A549 (cell line): ENCODE data around the gene CNP. TPM values are rescaled to one million over a fixed set of nuclear protein-coding genes. Genes with fewer than 3 reads are reported as not detected.

Source experiments
- ATAC-seq, 2 experiments: fragments of 200-7000 bp in 1 of 2; fragments of >200 bp in 1 of 2; cut with Nextera tagmentation in 1 of 2; cut with Tn5 transposase in 1 of 2; 3 replicates each; pipeline versions ENCODE4 v1.8.0 to v1.9.1; 2018 to 2020; ENCODE audit warnings: mild to moderate bottlenecking in 1 of 2, moderate library complexity in 1 of 2
- CTCF ChIA-PET: fragments of 300-600 bp; sonication (Branson Sonifier 250); formaldehyde crosslinking; extraction: SDS; loops from one replicate; lab custom pipeline; 2021; ENCODE audit warnings: antibody characterized with exemption, inconsistent platforms; lab: Yijun Ruan, JAX
- POLR2A ChIA-PET: fragments of 350-600 bp; formaldehyde crosslinking; extraction: SDS; loops from one replicate; lab custom pipeline; 2021; ENCODE audit warnings: antibody characterized with exemption, inconsistent platforms; lab: Yijun Ruan, JAX
- DNase-seq, 2 experiments: peaks; one replicate each; pipeline versions ENCODE4 v3.0.0 to v3.0.0-alpha.2; 2011 to 2016; ENCODE audit warnings: low read depth in 1 of 2, low spot score in 1 of 2
- FAIRE-seq: peaks from 2 replicates; lab custom pipeline; 2011; peaks lifted over from hg19 to GRCh38; lab: Jason Lieb, UNC
- H3K27ac ChIP-seq, 2 experiments: fragments of >200 bp; sonication (Bioruptor Twin); formaldehyde crosslinking; 3 replicates each; pipeline ENCODE4 v1.5.1; 2016 to 2017
- H3K4me1 ChIP-seq: fragments of >200 bp; sonication (Bioruptor Twin); formaldehyde crosslinking; 3 replicates; pipeline ENCODE4 v1.6.1; 2016
- H3K4me2 ChIP-seq: fragments of >200 bp; sonication (Bioruptor Twin); formaldehyde crosslinking; 3 replicates; pipeline ENCODE4 v1.6.1; 2016
- H3K4me3 ChIP-seq: fragments of >200 bp; sonication (Bioruptor Twin); formaldehyde crosslinking; 3 replicates; pipeline ENCODE4 v1.5.1; 2016
- H3K9me3 ChIP-seq: fragments of >200 bp; sonication (Bioruptor Twin); formaldehyde crosslinking; 3 replicates; pipeline ENCODE4 v1.6.1; 2016
- ATOH8 ChIP-seq: fragments of 250-450 bp; sonication (Bioruptor Pico); IDR thresholded peaks from 2 replicates; pipeline ENCODE4 v1.5.0; 2020; ENCODE audit warnings: low read depth, mild to moderate bottlenecking, moderate library complexity
- BCL3 ChIP-seq: fragments of >200 bp; sonication (Bioruptor Twin); formaldehyde crosslinking; IDR thresholded peaks from 3 replicates; pipeline ENCODE4 v1.6.1; 2016
- CBX8 ChIP-seq: fragments of 200-600 bp; sonication (generic); IDR thresholded peaks from 2 replicates; pipeline ENCODE4 v1.6.1; 2016
- CHD2 ChIP-seq: fragments of 150-350 bp; IDR thresholded peaks from 2 replicates; pipeline ENCODE4 v1.6.1; 2014; ENCODE audit warnings: low read length; ENCODE audit not compliant: partially characterized antibody
- E2F6 ChIP-seq: IDR thresholded peaks from 2 replicates; pipeline ENCODE4 v1.6.1; 2012; ENCODE audit warnings: low read depth, borderline replicate concordance
- EHF ChIP-seq: fragments of 250-450 bp; sonication (Bioruptor Pico); IDR thresholded peaks from 2 replicates; pipeline ENCODE4 v1.5.0; 2020; ENCODE audit warnings: mild to moderate bottlenecking
- EHMT2 ChIP-seq: fragments of 200-600 bp; sonication (generic); IDR thresholded peaks from 2 replicates; pipeline ENCODE4 v1.6.1; 2016; ENCODE audit warnings: antibody characterized with exemption, low read depth, mild to moderate bottlenecking, moderate library complexity
- ELK1 ChIP-seq: fragments of 150-350 bp; IDR thresholded peaks from 2 replicates; pipeline ENCODE4 v1.6.1; 2014; ENCODE audit warnings: low read depth, mild to moderate bottlenecking, low read length
- ESRRA ChIP-seq: fragments of 150-350 bp; IDR thresholded peaks from 2 replicates; pipeline ENCODE4 v1.6.1; 2014; ENCODE audit warnings: mild to moderate bottlenecking, low read length, borderline replicate concordance
- FOSL2 ChIP-seq, 2 experiments: fragments of 450-650 bp in 1 of 2; fragments of >200 bp in 1 of 2; sonication (Bioruptor Twin) in 1 of 2; formaldehyde crosslinking; IDR thresholded peaks; 2 replicates each; pipeline versions ENCODE4 v1.5.0 to v1.6.1; 2016 to 2020; ENCODE audit warnings: mild to moderate bottlenecking in 1 of 2, moderate library complexity in 1 of 2
- GATA3 ChIP-seq: IDR thresholded peaks from 2 replicates; pipeline ENCODE4 v1.6.1; 2012; ENCODE audit warnings: borderline replicate concordance
- HOXB13 ChIP-seq: fragments of 250-450 bp; sonication (Bioruptor Pico); IDR thresholded peaks from 2 replicates; pipeline ENCODE4 v1.5.0; 2020; ENCODE audit warnings: low read depth, mild to moderate bottlenecking, moderate library complexity
- HOXB5 ChIP-seq: fragments of 250-450 bp; sonication (Bioruptor Pico); IDR thresholded peaks from 2 replicates; pipeline ENCODE4 v1.5.0; 2020; ENCODE audit warnings: mild to moderate bottlenecking, moderate library complexity
- JUN ChIP-seq, 2 experiments: fragments of >200 bp; sonication (Bioruptor Twin); formaldehyde crosslinking; IDR thresholded peaks; 2 replicates in 1 of 2; 3 replicates in 1 of 2; pipeline ENCODE4 v1.6.1; 2016 to 2017
- MAFK ChIP-seq: fragments of 450-650 bp; IDR thresholded peaks from 2 replicates; pipeline ENCODE4 v1.6.1; 2014; ENCODE audit not compliant: partially characterized antibody
- MAX ChIP-seq: IDR thresholded peaks from 2 replicates; pipeline ENCODE4 v1.6.1; 2012
- MAZ ChIP-seq: fragments of 150-350 bp; IDR thresholded peaks from 2 replicates; pipeline ENCODE4 v1.6.1; 2014; ENCODE audit warnings: antibody characterized with exemption, low read depth, low read length, borderline replicate concordance
- MYC ChIP-seq: IDR thresholded peaks from 2 replicates; pipeline ENCODE4 v1.6.1; 2012; ENCODE audit warnings: mild to moderate bottlenecking, inconsistent platforms, low read length, improper control_type of control experiment, borderline replicate concordance
- PBX3 ChIP-seq: IDR thresholded peaks from 2 replicates; pipeline ENCODE4 v1.6.1; 2012
- PHF8 ChIP-seq: fragments of 200-600 bp; sonication (generic); IDR thresholded peaks from 2 replicates; pipeline ENCODE4 v1.6.1; 2016; ENCODE audit warnings: low read depth, mild to moderate bottlenecking, antibody characterized with exemption, moderate library complexity, borderline replicate concordance
- POLR2A ChIP-seq: IDR thresholded peaks from 2 replicates; pipeline ENCODE4 v1.6.1; 2012; ENCODE audit warnings: mild to moderate bottlenecking, low read length
- REST ChIP-seq: fragments of 200-600 bp; sonication (generic); IDR thresholded peaks from 2 replicates; pipeline ENCODE4 v1.6.1; 2016; ENCODE audit warnings: antibody characterized with exemption, mild to moderate bottlenecking, moderate library complexity
- RNF2 ChIP-seq: fragments of 200-600 bp; sonication (generic); IDR thresholded peaks from 2 replicates; pipeline ENCODE4 v1.6.1; 2016; ENCODE audit warnings: low read depth, mild to moderate bottlenecking, antibody characterized with exemption, moderate library complexity, borderline replicate concordance
- SMC3 ChIP-seq: fragments of >200 bp; sonication (Bioruptor Twin); formaldehyde crosslinking; IDR thresholded peaks from 3 replicates; pipeline ENCODE4 v1.6.1; 2018; ENCODE audit warnings: inconsistent platforms
- TFCP2L1 ChIP-seq: fragments of 250-450 bp; sonication (Bioruptor Pico); IDR thresholded peaks from 2 replicates; pipeline ENCODE4 v1.5.0; 2021; ENCODE audit warnings: mild to moderate bottlenecking
- ZFP36 ChIP-seq: fragments of 450-650 bp; IDR thresholded peaks from 2 replicates; pipeline ENCODE4 v1.6.1; 2014; ENCODE audit warnings: borderline replicate concordance; ENCODE audit not compliant: partially characterized antibody
- WGBS: methylation state at CpG from one replicate; pipeline ENCODE4 v1.1.6; 2017; ENCODE audit errors: missing lambda C conversion rate; 5-methylcytosine and 5-hydroxymethylcytosine counted together
- polyA plus RNA-seq, 4 experiments: library from polyadenylated mRNA; depleted of rRNA in 3 of 4; stranded (reverse); fragments of >200 nt; fragmentation: RNase III in 1 of 4; extraction: RNeasy Plus Mini Kit Qiagen cat#74134 plus additional on column Dnase treatment in 1 of 4; gene quantifications; 2 replicates in 3 of 4; 3 replicates in 1 of 4; pipeline ENCODE4 v1.2.3, GENCODE V29; 2011 to 2017

CNP gene
- polyA plus RNA-seq, 2 of the 4 experiments (the other 2 are of a cell fraction), result 38.6 to 113 TPM

GRCh38 chr17:42019509-42020404, 53.2 kb downstream of the CNP start, which contains the start of gene NKIRAS2:
Gene NKIRAS2 (plus strand): TSS chr17:42020090. CDS start chr17:42021578, 1,488 bp downstream.
- ChIA-PET POLR2A (interaction anchor here (0.6 to 2.3 kb wide), 8 partner anchors 11 to 260 kb away, joined by 3 to 5 read pairs (median 4); partner anchors contain the start of genes CNP and ODAD4), CTCF (interaction anchor here (0.5 to 19.4 kb wide), 29 partner anchors 10 to 549 kb away, joined by 3 to 658 read pairs (median 5); partner anchors contain the start of genes CNP, DHX58, HSPB9 and KAT2A)
- peak; percentile 94 to 98 for DNase-seq
- Histone ChIP-seq H3K27ac (peak within 1 kb of the TSS; percentile 92 to 93), H3K9me3 (no peaks in the 10 kb centered on the region), H3K4me2 (peak within 1 kb of the TSS; percentile 73), H3K4me3 (peak within 1 kb of the TSS; percentile 93), H3K4me1 (peaks cover 40% of the 10 kb centered on the region)
- 14% methylated on average over 22 of the region's 49 CpGs for WGBS
- ATAC-seq, result peak; percentile 72 to 80
- FAIRE-seq, result no peak
- peak; percentile 38; the same call in 1 of the 2 replicates for TF ChIP-seq PBX3
- no peak for TF ChIP-seq RNF2
- TF ChIP-seq MYC, result no peak
- 0 out of 2 replicates have a peak, but pooled peaks have one; percentile 60 for TF ChIP-seq HOXB5
- peak; percentile 31; the same call in 1 of the 2 replicates for TF ChIP-seq GATA3
- TF ChIP-seq JUN (IDR thresholded peaks at IDR 0.05), result peak in 1 of 2 experiments; percentile 92; a peak in 4 of 5 replicates
- TF ChIP-seq MAZ, result 0 out of 2 replicates have a peak, but pooled peaks have one; percentile 72
- no peak for TF ChIP-seq FOSL2 (IDR thresholded peaks at IDR 0.05)
- 0 out of 2 replicates have a peak, but pooled peaks have one; percentile 22 for TF ChIP-seq FOSL2 (CRISPR knock-in tag; IDR thresholded peaks at IDR 0.05)
- 0 out of 3 replicates have a peak, but pooled peaks have one; percentile 12 for TF ChIP-seq SMC3
- no peak for TF ChIP-seq REST
- no peak for TF ChIP-seq ESRRA
- TF ChIP-seq ELK1, result no peak
- peak; percentile 65; the same call in 1 of the 2 replicates for TF ChIP-seq PHF8
- TF ChIP-seq POLR2A, result peak; percentile 73
- no peak for TF ChIP-seq ZFP36
- TF ChIP-seq HOXB13, result peak; percentile 35; the same call in 1 of the 2 replicates
- peak; percentile 71; the same call in 1 of the 3 replicates for TF ChIP-seq BCL3
- peak; percentile 85 for TF ChIP-seq EHMT2
- TF ChIP-seq CBX8, result no peak
- no peak for TF ChIP-seq CHD2
- 0 out of 2 replicates have a peak, but pooled peaks have one; percentile 25 for TF ChIP-seq EHF (CRISPR knock-in tag)
- TF ChIP-seq ATOH8 (CRISPR knock-in tag), result no peak
- TF ChIP-seq MAX, result peak; percentile 88
- no peak for TF ChIP-seq E2F6
- TF ChIP-seq TFCP2L1, result no peak
- peak; percentile 65 for TF ChIP-seq MAFK
